Measurements from ENCODE around the gene A3GALT2.
"Not testable (repeated sequence)": the region's sequence is repeated elsewhere in the genome, so short reads cannot be mapped to it uniquely, and the experiment has no call there.

A3GALT2 gene

DNA sequence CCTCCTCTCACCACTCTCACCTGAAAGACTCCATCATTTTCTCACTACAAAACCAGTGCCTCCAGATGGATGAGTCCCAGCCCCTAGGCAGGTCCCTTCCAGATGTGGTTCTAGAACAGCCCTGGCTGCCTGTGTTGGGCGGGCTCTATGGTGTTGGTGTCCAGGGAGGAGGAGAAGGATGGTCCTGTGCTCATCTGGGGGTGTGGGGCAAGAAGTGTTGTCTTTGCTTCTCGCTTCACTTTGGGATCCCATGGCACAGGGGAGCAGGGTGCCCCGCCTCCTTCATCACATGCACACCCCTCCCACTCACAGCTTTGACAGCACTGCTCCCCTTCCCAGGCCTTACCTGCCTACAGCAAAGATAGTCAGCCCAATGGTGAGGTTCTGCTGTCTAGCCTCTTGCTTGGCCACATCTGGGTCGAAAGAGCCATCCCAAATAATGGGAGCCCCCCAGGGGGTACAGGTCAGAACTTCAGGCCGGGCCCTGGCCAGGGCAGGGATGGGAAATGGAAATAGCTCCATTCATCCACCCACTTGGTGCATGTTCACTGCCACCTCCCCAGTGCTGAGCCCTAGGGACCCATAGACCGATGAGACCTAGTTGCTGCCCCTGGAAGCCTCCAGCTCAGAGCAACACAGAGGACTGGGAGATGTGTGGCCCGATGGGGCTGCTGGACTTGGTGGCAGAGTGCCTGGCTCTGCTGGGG is 9.0 kb downstream of the A3GALT2 start:
- no peak for DNase-seq

- no peak for DNase-seq
Measured at GRCh38 chr1:33310702-33311101, 10.2 kb downstream of the A3GALT2 start.

GRCh38 chr1:33309351-33309750 is 11.5 kb downstream of the A3GALT2 start:
- DNase-seq = not testable (repeated sequence)

DNA sequence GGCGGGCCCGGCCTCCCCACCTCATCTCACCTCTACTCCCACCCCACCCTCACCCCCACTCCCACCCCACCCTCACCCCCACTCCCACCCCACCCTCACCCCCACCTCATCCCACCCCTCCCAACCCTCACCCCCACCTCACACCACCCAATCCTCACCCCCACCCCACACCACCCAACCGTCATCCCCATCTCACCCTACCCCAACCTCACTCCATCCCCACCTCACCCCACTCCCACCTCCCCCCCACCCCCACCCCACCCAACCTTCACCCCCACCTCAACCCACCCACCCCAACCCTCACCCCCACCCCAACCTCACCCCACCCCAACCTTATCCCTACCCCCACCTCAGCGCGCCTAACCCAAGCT is 13.4 kb downstream of the A3GALT2 start:
- no peak for DNase-seq

DNA sequence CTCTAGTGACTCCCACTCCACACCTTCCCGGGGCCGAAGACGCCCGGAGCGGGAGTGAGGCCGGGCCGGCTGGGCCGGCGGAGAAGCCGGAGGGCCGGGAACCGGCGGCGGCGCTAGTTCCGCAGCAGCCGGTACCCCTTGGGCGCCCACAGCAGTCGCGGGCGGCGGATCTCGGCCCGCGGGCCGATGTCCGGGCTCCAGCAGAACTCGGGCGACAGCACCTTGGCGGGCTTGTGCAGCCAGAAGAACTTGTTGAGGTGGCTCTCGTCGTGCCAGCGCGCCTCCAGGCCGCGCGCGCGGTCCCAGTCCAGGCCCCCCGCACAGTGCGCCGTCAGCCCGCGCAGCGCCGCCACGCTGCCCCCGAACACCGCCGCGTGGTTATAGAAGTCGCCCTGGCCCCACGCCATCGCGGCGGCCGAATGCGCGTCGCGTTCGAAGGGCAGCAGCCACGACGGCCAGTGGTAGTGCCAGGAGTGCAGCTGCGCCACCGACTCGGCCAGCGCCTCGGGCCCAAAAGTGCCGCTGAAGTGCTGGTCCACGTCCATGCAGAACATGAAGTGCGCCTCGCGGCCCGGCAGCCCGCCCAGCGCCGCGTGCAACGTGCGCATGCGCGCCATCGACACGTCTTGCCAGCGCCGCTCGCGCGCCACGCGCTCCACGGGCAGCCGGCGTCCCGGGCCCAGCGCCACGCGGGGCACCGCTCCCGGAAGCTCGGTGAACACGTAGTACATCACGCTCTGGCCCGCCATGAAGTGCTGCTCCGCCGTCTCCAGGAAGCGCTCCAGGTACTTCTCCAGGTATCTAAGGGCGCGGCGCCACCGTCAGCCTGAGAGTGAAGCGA is 14.0 kb downstream of the A3GALT2 start:
- DNase-seq = no peak

DNA sequence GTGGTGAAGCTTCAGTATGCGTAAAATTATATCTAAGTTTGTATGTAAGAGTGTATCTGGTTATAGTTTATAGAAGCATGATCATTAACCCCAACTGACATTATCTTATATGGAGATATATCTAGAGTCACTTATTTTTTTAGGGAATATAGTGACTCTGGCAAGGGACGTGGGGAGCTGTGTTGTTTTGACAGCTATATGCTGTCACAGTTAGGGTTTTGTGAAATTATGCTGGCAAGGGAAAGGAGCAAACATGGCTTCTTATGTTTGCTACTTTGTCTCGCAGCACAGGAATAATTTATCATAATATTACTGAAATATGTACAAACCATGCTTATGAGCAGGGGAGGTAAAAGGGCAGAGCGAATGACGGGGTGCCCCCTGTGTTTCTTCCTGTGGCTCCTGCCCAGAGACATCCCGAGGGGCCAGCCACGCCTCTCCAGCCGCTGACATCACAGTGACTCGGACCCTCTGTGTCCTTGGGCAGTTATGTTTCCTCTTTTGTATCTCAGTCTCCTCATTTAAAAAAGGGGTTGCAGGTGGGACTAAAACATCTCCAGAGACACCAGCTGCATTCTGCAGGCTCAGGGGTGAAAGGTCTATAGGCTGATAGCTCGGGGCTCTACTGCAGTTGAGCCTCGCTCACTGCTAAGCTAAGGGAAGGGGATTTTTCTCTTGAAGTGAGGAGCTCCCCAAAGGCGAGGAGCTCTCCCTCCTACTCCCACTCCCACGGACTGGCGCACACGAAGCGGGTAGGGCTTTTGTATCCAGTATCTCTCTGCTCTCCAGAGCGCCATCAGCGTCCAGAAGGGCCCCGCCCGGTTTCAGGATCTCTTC is 14.9 kb downstream of the A3GALT2 start:
- no peak for DNase-seq

- DNase-seq = no peak
Measured at GRCh38 chr1:33305016-33305415, 15.9 kb downstream of the A3GALT2 start.

- no peak for DNase-seq
Measured at GRCh38 chr1:33302325-33302724, 18.6 kb downstream of the A3GALT2 start.

DNA sequence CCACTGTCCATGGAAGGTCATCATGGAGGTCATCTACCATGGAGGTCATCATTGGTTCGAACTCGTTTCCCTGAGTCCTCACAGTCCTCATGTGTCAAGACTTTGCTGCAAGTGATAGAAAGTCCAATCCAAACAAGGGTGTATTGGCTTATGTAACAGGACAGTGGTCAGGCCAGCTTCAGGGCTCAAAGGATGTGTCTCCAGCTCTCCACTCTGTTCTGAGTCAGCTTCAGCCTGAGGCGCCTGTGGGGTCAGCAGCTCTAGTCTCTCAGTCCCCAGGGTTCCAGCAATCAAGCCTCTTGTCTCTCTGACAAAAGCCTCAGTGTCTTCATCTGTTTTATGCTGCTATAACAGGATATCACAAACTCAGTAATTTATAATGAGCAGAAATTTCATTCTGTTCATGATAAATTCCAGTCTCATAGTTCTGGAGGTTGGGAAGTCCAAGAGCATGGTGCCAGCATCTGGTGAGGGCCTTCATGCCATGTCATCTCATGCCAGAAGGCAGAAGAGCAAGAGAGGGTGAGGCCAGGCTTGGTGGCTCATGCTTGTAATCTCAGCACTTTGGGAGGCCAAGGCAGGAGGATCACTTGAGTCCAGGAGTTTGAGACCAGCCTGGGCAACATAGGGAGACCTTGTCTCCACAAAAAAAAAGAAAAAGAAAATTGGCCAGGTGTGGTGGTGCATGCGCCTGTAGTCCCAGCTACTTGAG is 19.5 kb downstream of the A3GALT2 start:
- DNase-seq = no peak

- no peak for DNase-seq
Measured at GRCh38 chr1:33300673-33301072, 20.2 kb downstream of the A3GALT2 start.

DNA sequence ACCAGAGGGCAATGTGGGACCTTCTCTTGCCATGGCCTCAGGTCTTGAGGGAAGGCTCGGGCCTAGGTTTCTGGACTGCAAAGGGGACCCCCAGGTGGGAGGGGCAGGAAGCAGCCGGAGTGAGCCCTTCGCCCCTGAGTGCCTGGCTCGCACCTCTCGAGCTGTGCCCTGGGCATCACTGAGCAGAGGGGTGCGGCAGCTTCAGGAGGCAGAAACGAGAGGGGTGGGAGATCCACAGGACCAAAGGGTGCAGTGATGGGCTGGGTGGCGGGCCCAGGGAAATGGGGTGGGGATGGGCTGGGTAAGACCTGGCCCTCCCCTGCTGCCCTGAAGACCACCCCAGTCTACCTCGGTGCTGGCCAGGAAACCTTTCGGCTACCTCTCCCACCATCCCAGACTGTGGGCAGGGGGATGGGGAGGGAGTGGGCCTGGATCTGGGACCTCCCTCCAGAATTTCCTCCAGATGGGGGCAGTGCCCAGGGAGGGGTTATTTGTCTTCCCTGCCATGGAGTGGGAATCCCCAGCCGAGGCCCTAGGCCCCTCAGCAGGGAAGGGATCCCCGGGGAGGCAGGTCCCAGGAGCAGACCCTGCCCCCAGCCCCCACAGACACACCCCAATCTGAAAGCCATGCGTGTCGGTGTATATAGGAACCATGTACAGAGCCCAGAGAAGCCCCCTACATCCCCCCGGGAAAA is 21.3 kb downstream of the A3GALT2 start:
- DNase-seq = no peak

- peak; percentile 30 to 70 (median 39) for DNase-seq
Measured at GRCh38 chr1:33298623-33299277, 22.1 kb downstream of the A3GALT2 start.

GRCh38 chr1:33297911-33298622 is 22.8 kb downstream of the A3GALT2 start:
- no peak for DNase-seq

DNA sequence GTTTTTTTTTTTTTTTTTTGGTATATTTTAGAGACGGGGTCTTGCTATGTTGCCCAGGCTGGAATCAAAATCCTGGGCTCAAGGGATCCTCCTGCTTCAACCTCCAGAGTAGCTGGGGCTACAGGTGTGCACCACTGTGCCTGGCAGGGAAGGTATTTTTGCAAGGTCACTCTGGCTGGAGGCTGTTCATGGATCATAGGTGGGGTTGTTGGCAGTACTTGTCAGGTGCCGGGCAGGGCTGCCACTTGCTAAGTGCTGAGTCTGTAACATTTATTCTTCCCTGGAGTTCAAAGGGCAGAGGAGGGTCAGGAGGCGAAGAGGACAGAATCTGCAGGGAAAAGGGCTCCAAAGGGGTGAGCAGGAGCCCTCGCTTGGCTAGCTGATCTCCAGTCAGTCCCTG is 24.1 kb downstream of the A3GALT2 start:
- DNase-seq = no peak

GRCh38 chr1:33296082-33296458 is 24.8 kb downstream of the A3GALT2 start:
- no peak for DNase-seq

DNA sequence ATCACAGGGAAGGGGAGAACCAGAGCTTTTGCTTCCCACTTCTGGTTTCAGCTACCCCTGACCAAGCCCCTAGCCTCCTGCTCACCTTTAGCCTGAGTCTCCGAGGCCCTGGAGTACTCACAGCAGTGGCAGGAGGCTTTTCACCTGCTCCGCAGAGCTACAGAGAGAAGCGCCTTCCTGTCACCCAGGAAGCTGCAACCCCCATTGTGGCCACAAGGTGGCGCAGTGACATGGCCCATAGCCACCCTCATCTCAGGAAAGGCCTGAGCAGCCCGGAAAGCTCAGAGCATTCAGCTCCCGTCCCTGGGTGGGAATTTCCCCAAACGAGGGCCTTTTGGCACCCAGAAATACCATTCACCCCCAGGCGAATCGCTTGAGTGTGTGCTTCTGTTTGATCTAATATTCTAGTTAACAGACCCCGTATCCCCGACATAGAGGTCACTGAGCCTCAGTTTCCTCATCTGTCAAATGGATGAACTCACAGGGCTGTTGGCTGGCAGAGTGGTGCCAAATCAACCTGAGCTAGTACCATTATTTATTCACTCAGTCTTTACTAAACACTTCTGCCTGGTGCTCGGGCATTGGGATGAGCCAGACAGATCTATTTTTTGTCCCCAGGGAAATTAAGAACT is 25.3 kb downstream of the A3GALT2 start:
- peak; percentile 66 to 85 (median 85) for DNase-seq

DNA sequence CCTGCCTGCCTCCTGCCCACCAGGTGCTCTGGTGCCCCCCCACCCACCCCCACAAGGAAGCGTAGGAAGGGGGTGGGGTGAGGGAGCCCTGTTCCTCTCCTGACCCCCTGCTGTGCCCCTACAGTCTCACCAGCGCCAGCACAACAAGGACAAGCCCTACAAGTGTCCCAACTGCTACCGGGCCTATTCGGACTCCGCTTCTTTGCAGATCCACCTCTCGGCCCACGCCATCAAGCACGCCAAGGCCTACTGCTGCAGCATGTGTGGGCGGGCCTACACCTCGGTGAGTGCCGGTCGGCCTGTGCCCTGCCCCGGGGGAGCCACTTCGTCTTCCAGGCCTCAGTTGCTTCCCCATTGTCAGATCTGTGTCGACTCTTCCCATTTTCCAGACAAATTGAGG is 25.9 kb downstream of the A3GALT2 start:
- DNase-seq = no peak

GRCh38 chr1:33294071-33295010 is 26.6 kb downstream of the A3GALT2 start:
- DNase-seq = no peak

GRCh38 chr1:33292726-33293340 is 28.1 kb downstream of the A3GALT2 start:
- no peak for DNase-seq

Measured in NCI-H1417 (cell line).